Left ventricle myocardium inferior (tissue), 1 donor: ENCODE results near the gene TNFRSF4. TPM values are rescaled to one million over a fixed set of nuclear protein-coding genes. Genes with fewer than 3 reads are reported as not detected.
A peak's percentile ranks its signal among the peaks of the same experiment; 100 is the strongest.

Experiments used
- DNase-seq: peaks from one replicate; pipeline ENCODE4 v3.0.0-alpha.2; 2020
- H3K27ac ChIP-seq: fragments of 200-600 bp; replicated peaks from 2 replicates; pipeline ENCODE4 v1.8.0; 2021
- H3K27me3 ChIP-seq: fragments of 200-600 bp; 2 replicates; pipeline ENCODE4 v1.8.0; 2021; ENCODE audit warnings: low read depth
- H3K36me3 ChIP-seq: fragments of 200-600 bp; 2 replicates; pipeline ENCODE4 v1.8.0; 2021
- H3K4me1 ChIP-seq: fragments of 200-600 bp; 2 replicates; pipeline ENCODE4 v1.8.0; 2021
- H3K4me3 ChIP-seq: fragments of 200-600 bp; 2 replicates; pipeline ENCODE4 v1.8.0; 2021; ENCODE audit warnings: mild to moderate bottlenecking, moderate library complexity
- H3K9me3 ChIP-seq: fragments of 200-600 bp; replicated peaks from 2 replicates; pipeline ENCODE4 v1.8.0; 2021
- intact Hi-C: fragments of 100-400 bp; cut with micrococcal nuclease; formaldehyde crosslinking; loops from one replicate; pipeline ENCODE4 v1.11.0; 2022
- total RNA-seq: library from RNA; stranded (reverse); fragmentation: NEBNext Ultra II Directional; extraction: Animal tissue kit (Norgen Biotek cat#: 25700); gene quantifications from one replicate; pipeline ENCODE4 v1.2.1, GENCODE V29; 2021
- TF ChIP-seq, protein P1 (sequence below): fragments of 200-600 bp; IDR thresholded peaks from 2 replicates; pipeline ENCODE4 v1.8.0; 2021; ENCODE audit warnings: antibody characterized with exemption, mild to moderate bottlenecking, borderline replicate concordance
- donor health status: DM: no; HTN: yes; CAD: no; lungs with severe emphysema.

The TNFRSF4 gene
- total RNA-seq, 1 donor from 2014 or later = 2.2 TPM

DNA sequence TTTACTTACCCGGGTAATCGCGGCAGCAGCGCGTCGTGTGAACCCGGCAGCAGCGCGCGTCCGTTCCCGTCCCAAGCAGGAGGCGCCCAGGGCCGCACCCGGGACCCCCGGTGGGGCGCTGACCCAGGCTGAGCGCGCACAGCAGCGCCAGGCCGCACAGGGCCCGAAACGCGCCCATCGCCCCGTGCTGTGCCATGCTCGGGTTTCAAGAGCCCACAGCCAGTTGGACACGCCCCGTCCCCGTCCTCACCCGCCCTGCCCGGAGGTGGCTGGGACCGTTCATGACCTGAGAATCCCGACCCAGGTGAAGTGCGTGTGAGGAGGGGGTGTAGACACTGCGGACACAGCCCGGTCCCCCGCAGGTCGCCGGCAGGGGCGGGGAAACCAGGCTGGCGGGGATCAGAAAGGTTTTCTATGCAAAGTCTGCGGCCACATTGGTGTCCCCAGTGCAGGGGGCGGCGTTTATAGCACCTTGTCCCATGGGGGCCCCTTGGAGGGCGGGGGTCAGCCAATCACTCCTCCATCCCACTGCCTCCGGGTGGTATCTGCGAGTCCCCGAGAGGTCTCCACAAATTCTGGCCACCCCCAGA is 7.5 kb downstream of the TNFRSF4 start, which contains the start of gene TNFRSF18:
Gene TNFRSF18, minus strand, starts transcription at position 217 of the 590 bp plus-strand sequence. Its CDS starts 21 bp downstream, at position 196.
- intact Hi-C loops = no loop called here
- H3K9me3 ChIP-seq = no peaks in the 10 kb centered on the region
- peaks cover 56% of the 10 kb centered on the region for H3K27me3 ChIP-seq

DNA sequence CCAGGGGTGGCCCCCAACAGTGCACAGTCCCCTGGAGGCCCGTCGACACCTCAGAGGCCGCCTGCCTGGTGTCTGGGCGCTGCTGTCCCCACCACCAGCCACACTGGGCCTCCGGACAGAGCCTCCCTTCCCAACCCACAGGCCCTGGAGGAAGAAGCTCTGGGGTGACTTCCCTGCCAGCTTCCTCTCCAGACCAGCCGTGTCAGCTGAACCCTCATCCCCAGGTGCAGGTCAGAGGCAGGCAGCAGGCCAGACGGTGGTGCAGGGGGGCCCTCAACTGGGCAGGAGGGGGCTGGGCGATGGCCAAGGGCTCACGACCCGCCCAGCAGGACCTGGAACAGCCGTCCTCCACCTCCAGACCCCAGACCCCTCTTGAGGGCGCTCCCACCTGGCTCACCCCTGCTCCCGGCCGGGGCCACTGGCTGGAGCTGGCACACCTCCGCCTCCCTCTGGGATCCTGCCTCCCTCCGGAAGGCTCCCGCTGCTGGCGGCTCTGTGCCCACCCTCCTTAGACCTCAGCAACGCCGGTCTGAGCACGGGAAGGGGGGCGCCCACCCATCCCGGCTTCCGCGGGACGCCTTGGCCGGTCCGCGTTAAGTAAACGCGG is 8.1 kb downstream of the TNFRSF4 start:
- H3K27ac ChIP-seq = no peak overlapping the region
- no peaks in the 10 kb centered on the region for H3K9me3 ChIP-seq
- peak; percentile 13 for DNase-seq
- H3K27me3 ChIP-seq = peaks cover 62% of the 10 kb centered on the region
- intact Hi-C loops = no loop called here
- TF ChIP-seq, protein P1, sequence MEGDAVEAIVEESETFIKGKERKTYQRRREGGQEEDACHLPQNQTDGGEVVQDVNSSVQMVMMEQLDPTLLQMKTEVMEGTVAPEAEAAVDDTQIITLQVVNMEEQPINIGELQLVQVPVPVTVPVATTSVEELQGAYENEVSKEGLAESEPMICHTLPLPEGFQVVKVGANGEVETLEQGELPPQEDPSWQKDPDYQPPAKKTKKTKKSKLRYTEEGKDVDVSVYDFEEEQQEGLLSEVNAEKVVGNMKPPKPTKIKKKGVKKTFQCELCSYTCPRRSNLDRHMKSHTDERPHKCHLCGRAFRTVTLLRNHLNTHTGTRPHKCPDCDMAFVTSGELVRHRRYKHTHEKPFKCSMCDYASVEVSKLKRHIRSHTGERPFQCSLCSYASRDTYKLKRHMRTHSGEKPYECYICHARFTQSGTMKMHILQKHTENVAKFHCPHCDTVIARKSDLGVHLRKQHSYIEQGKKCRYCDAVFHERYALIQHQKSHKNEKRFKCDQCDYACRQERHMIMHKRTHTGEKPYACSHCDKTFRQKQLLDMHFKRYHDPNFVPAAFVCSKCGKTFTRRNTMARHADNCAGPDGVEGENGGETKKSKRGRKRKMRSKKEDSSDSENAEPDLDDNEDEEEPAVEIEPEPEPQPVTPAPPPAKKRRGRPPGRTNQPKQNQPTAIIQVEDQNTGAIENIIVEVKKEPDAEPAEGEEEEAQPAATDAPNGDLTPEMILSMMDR = no peak
- H3K36me3 ChIP-seq = no peaks in the 10 kb centered on the region
- H3K4me1 ChIP-seq = peaks cover 31% of the 10 kb centered on the region
- peak overlapping the region; percentile 50 for H3K4me3 ChIP-seq

More for the DNA sequence above, 7.5 kb downstream of the TNFRSF4 start, which contains the start of gene TNFRSF18:
- DNase-seq = peak; percentile 9
- H3K4me3 ChIP-seq = peak within 1 kb of the TSS; percentile 50
- TF ChIP-seq, protein P1 = no peak
- no peaks in the 10 kb centered on the region for H3K36me3 ChIP-seq
- no peak within 1 kb of the TSS for H3K27ac ChIP-seq
- H3K4me1 ChIP-seq = peaks cover 27% of the 10 kb centered on the region

DNA sequence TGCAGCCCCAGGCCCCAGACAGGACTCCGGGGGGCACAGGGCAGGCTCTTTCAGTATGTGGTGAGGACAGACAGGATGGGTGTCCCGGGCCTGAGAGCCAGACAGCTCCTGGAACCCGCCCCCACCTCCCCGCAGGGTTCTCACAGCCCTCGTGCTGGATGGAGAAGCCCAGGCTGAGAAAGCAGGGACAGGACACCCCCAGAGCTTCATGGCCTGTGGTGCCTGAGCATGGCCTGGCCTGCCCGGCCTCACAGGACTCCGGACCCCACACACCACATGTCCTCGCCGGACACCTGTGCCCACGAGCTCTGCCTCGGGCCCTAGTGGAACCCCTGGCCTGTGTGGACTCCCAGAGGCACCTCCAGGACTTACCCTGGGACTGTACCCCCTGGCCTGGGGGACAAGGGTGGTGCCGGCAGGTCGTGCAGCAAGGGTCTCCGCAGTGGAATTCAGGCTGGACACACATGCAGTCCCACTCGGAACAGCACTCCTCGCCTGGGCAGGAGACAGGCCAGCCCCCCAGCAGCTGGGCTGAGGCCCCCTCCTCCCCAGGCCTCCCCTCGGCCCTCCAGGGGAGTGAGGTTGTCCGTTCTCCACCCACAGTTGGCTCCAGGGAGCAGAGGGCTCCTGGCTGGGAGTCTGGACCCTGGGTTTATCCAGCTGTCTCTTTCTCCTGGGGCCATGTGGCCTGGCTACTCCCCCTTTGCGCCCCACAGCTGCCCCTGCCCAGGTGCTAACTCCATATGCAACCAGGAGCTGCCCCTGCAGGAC is 8.8 kb downstream of the TNFRSF4 start:
- Histone ChIP-seq H3K4me1 (peaks cover 38% of the 10 kb centered on the region), H3K9me3 (no peaks in the 10 kb centered on the region), H3K27me3 (peaks cover 69% of the 10 kb centered on the region), H3K36me3 (no peaks in the 10 kb centered on the region), H3K27ac (no peak overlapping the region), H3K4me3 (no peak overlapping the region)
- intact Hi-C loops = no loop called here
- TF ChIP-seq, protein P1 = no peak
- peak; percentile 7 for DNase-seq

DNA sequence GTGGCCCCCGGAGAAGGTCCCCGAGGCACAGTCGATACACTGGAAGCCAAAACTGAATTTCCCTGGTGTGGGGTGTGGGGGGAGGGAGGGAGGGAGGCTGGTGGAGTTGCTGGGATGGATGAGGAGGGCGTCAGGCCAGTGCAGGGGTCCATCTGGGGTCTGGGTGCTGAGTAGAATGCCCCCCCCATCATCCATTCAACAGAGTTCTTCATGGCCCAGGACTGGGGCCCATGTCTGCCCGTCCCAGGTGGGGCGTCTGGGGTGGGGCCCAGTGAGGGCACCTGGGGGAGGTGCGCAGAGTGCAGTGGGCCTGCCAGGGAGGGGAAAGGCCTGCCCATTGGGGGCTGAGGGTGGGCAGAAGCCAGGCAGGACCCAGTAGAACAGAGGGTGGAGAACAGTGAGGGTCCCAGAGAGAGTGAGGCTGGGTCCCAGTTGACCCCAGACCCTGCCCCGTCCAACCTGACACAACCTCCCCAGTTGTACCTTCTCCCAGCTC is 9.5 kb downstream of the TNFRSF4 start:
- no peaks in the 10 kb centered on the region for H3K9me3 ChIP-seq
- intact Hi-C loops = no loop called here
- no peak overlapping the region for H3K4me3 ChIP-seq
- H3K36me3 ChIP-seq = no peaks in the 10 kb centered on the region
- H3K4me1 ChIP-seq = peaks cover 40% of the 10 kb centered on the region
- peak; percentile 6 for DNase-seq
- H3K27me3 ChIP-seq = peaks cover 71% of the 10 kb centered on the region
- H3K27ac ChIP-seq = no peak overlapping the region
- TF ChIP-seq, protein P1 = no peak

DNA sequence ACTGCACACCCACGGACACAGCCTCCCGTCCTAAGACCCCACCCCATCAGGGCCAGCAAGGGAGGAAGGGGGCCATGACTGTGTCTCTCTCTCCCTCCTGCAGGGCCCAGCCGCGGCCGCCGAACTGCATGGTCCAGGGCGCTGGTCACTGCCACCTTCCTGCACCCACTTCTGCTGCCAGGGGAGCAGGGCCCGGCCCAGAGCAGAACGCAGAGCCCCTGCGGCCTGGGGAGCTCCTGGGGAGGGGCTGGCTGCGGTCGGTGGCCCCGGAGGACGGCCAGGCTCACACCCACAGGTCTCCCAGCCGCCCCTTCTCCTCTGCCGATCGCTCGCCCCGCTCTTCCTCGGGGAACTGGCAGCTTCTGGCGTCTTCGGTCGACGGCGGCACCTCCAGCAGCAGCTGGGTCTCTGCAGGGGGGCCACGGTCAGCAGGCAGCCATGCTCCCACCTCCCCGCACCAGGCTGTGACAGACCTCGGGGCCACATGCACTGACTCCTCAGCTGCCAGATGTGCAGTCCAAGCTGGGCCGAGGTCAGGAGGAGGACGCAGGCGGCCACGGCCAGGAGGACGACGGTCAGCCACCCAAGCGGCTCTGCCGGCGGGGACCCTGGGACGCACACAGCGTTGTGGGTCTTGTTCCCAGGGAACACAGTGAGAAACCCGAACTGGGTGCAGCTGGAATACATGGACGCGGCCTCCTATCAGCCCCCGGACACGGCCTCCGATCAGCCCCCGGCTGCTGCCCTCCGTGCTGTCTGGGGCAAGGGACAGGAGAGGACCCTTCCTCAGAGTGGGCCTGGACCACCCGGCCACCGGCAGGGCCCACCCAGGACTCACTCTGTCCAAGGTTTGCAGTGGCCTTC is 10.2 kb downstream of the TNFRSF4 start:
- H3K27ac ChIP-seq = no peak overlapping the region
- DNase-seq = peak; percentile 11
- no peak overlapping the region for H3K4me3 ChIP-seq
- TF ChIP-seq, protein P1 = no peak
- H3K27me3 ChIP-seq = peaks cover 71% of the 10 kb centered on the region
- no peaks in the 10 kb centered on the region for H3K36me3 ChIP-seq
- H3K4me1 ChIP-seq = peaks cover 40% of the 10 kb centered on the region
- intact Hi-C loops = no loop called here
- no peaks in the 10 kb centered on the region for H3K9me3 ChIP-seq
